NCI-H2107 (cell line): ENCODE data around the gene GRWD1.

Experiments
- DNase-seq: peaks from one replicate; lab custom pipeline; 2025; lab: John Stamatoyannopoulos, UW

The GRWD1 gene

GRCh38 chr19:48445606-48446481, at the start of gene GRWD1:
Gene GRWD1, plus strand, starts transcription at chr19:48445983. Its CDS starts 23 bp downstream, at chr19:48446006.
- DNase-seq, result peak; percentile 89

DNA sequence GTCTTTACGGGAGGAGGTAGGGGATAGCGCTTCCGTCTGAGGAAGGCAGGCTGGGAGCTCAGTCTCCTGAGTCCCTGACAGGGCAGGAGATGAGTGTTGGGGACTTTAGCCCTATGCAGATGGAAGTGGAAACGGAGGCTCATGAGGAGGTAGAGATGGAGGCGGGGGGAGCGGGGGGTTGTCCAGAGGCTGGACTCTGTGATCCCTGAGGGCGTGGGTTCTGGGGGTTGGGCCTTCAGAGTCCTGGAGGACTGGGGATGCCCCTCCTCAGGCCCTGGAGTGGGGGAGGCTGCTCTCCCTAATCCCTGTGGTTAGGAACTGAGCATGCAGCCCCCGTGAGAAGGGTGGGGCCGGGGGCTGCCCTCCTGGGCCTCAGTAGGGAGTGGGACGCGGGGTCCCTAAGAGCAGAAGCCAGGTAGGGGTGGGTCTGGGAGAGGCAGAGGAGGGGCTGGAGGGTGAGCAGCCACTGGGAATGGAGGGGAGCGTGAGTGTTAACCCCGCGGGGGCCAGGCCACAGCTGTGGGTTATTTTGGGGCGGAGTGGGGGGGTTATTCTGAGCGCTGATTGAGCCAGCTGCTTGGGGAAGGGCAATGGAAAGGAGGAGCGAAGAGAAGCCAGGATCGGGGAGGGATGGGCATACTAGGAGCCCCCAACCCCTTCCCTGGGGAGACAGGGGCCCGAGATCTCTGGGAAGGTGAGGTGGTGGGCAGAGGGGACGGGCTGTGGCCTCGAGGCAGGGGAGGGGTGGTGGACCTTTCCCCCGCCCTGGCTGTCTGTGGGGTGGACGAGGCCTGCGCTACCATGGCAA, 49.6 kb upstream of the GRWD1 start:
- DNase-seq, result no peak

- no peak for DNase-seq
Measured at GRCh38 chr19:48396824-48397176, 49.0 kb upstream of the GRWD1 start.

- DNase-seq, result no peak
Measured at GRCh38 chr19:48397263-48398101, 48.3 kb upstream of the GRWD1 start.

GRCh38 chr19:48398102-48398374, 47.7 kb upstream of the GRWD1 start:
- DNase-seq, result no peak

DNA sequence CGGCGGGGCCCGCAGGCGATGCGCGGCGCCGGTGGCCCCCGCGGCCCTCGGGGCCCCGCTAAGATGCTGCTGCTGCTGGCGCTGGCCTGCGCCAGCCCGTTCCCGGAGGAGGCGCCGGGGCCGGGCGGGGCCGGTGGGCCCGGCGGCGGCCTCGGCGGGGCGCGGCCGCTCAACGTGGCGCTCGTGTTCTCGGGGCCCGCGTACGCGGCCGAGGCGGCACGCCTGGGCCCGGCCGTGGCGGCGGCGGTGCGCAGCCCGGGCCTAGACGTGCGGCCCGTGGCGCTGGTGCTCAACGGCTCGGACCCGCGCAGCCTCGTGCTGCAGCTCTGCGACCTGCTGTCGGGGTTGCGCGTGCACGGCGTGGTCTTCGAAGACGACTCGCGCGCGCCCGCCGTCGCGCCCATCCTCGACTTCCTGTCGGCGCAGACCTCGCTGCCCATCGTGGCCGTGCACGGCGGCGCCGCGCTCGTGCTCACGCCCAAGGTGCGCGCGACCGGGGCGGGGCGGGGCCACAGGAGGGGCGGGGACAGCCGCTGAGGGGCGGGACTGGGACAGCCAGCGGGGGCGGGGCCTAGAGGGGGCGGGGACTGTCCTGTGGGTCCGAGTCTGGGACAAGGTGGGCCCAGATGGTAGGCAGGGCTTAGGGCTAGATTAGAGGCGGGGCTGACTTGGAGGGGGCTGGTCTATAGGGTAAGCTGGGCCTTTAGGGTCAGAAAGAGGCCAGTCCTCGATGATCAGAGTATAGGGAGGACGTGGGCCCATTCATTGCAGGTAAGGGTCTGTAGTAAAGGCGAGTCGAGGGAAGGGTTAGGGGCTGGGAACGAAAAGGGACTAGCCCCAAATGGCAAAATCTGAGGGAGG, 47.2 kb upstream of the GRWD1 start:
- DNase-seq, result no peak

- no peak for DNase-seq
Measured at GRCh38 chr19:48400018-48400742, 45.6 kb upstream of the GRWD1 start.

DNA sequence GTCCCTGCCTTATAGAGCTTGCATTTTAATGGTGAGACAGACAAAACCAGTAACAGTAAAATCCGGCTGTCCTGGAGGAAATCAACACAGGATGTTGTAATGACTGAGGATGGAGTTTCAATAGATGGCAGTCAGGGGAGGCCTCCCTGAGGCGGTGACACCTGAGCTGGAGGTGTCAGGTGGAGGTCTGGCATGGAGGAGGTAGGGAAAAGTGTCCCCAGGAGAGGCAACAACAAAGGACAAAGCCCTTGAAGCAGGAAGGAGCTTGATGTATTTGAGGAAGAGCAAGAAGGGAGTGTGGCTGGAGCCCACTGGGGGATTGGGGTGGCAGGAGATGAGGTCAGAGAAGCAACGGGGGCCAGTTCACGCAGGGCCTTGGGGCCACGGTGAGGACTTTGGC, 44.5 kb upstream of the GRWD1 start:
- DNase-seq, result no peak

- DNase-seq, result no peak
Measured at GRCh38 chr19:48403606-48404005, 42.2 kb upstream of the GRWD1 start.

DNA sequence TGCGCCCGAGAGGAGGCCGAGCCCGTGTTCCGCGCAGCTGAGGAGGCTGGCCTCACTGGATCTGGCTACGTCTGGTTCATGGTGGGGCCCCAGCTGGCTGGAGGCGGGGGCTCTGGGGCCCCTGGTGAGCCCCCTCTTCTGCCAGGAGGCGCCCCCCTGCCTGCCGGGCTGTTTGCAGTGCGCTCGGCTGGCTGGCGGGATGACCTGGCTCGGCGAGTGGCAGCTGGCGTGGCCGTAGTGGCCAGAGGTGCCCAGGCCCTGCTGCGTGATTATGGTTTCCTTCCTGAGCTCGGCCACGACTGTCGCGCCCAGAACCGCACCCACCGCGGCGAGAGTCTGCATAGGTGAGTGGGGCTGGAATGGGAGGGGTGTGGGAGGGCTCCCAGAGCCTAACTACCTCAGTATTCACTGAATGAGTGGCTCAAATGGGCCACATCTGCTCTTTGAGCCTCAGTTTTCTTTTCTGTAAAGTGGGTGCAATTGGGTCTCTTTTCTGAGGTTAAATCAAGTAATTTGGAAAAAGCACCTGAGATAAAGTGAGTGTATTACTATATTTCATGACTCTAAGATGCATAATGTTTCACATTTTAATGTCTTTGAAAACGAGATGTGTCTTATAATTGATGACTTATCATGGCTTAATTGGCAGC, 40.6 kb upstream of the GRWD1 start:
- DNase-seq, result no peak

DNA sequence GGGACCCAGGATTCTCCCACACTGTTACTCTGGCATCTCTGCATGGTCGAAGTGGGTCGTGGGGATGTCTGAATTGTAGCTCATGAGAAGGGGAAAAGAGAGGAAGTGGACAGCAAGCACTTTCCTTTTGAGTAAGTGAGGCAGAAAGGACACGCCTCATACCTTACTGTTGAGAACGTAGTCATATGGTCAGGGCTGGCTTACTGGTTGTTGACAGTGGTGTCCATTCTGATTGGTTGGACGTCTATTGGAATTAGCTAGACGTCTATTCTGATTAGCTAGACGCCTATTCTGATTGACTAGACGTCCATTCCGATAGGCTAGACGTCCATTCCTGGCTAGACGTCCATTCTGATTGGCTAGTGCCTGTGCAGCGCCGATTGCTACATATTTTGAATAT, 39.9 kb upstream of the GRWD1 start:
- no peak for DNase-seq

DNA sequence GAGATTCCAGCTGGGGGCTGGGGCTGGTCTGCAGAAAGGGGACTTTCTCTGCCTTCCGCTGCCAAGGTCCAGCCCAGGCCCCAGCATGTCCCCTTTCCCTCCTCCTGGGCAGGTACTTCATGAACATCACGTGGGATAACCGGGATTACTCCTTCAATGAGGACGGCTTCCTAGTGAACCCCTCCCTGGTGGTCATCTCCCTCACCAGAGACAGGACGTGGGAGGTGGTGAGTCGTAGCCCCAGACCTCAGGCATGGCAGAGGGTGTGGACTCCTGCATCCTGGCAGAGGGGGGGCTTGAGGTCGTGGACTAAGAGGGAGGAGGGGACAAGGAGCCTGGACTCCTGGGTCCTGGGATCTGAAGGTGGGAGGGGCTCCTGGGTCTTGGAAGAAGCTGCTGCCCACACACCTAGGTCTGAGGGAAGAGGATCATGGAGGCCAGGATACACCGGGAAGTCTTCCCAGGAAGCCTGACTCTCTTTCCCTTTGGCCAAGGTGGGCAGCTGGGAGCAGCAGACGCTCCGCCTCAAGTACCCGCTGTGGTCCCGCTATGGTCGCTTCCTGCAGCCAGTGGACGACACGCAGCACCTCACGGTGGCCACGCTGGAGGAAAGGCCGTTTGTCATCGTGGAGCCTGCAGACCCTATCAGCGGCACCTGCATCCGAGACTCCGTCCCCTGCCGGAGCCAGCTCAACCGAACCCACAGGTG, 31.8 kb upstream of the GRWD1 start:
- DNase-seq, result no peak

- no peak for DNase-seq
Measured at GRCh38 chr19:48415395-48415794, 30.4 kb upstream of the GRWD1 start.

DNA sequence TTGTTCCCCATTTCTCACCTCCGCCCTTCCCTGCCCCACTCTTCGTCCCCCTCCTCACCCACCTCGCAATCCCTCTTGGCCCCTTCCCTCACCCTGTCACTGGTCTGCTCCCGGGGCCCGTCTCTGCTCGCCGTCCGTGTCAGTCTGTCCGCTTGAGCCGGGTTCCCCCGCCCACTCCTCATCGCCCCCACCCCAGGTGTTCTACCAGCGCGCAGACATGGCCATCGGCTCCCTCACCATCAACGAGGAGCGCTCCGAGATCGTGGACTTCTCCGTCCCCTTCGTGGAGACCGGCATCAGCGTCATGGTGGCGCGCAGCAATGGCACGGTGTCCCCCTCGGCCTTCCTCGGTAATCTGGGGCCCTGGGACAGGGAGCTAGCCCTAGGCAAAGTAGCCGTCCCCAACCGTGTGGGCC, 30.0 kb upstream of the GRWD1 start:
- no peak for DNase-seq

DNA sequence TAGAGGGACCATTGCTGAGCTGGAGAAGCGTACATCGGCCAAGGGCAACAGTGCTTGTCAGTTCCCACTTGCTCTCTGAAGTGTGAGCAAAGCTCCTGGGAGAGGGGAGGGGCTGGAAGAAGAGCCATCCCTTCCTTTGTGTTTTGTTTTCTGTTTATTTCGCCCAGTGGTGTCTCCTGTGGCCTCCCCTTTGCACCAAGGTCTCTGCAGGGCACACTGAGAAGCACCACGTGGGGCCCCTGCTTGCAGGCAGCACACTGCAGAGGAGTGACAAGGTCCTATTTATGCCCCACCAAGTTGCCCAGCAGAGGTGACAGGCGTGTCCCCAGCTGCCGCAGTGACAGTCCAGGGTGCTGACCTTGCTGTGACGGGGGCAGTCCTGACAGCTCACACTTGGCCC, 28.4 kb upstream of the GRWD1 start:
- no peak for DNase-seq

DNA sequence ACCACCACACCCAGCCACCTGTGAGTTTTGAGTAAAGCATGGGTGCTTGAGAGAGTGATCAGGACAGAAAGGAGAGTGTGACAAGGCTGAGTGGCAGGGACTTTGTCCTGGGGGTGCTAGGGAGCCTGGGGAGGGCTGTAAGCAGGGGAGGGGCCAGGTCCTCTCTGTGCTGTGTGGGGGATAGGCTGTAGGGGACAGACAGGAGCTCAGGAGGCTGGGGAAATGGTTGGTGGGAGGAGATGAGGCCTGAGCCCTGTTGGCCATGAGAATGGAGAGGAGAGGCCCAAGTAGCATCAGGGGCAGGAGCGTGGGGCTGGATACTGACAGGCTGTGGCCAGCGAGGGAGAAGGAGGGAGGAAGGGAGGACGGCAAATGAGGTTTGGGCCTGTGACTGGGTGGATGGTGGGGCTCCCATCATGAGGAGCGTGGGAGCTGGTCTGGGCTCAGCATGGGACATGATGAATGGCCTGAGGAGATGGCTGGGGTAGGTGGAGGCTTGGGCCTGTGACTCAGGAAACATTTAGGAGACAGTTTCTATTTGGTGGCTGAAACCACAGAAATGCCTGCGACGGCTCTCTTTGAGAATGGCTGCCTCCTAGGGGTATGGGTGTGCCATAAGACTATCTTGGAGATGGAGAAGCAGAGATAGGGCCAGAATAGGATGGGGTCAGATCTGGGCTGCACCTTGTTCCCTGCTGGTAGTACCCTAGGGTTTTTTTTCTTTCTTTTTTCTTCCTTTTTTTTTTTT, 27.3 kb upstream of the GRWD1 start:
- DNase-seq, result no peak

DNA sequence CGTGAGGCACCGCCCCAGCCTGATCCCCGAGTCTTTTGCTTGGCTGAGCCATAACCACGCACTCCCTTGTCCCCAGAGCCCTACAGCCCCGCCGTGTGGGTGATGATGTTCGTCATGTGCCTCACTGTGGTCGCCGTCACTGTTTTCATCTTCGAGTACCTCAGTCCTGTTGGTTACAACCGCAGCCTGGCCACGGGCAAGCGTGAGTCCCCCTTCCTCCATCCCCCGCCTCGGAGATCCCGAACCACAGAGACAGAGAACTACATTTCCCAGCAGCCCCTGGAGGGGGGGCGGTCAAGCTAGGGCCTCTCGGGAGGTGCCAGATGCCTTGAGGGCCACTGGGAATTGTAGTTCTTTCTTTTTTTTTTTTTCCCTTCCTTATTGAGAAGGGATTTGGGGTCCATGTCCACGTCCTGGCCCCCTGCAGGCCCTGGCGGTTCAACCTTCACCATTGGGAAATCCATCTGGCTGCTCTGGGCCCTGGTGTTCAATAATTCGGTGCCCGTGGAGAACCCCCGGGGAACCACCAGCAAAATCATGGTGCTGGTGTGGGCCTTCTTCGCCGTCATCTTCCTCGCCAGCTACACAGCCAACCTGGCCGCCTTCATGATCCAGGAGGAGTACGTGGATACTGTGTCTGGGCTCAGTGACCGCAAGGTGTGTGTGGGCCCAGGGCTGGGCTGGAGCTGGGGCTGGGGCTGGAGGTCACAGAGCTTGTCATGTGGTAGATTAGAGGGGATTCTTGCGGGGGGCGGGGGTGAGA, 26.4 kb upstream of the GRWD1 start:
- DNase-seq, result no peak

DNA sequence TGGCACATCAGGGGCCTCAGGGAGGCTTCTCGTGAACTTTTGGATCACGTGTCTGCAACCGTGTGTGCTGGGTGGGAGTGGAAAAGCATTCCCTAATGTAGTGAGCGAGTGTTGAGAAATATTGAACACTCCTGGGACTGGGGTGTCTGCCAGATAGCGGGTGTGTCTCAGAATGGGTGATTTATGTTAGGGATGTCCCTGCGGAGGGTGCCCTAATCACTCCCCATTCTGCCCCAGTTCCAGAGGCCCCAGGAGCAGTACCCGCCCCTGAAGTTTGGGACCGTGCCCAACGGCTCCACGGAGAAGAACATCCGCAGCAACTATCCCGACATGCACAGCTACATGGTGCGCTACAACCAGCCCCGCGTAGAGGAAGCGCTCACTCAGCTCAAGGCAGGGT, 24.2 kb upstream of the GRWD1 start:
- DNase-seq, result no peak
